ENCODE measurements around the gene SLC26A2.

SLC26A2 gene

GRCh38 chr5:150033334-150033733, 72.8 kb downstream of the SLC26A2 start:
- no peak for DNase-seq (ENCODE audit: insufficient read length, low spot score)
- no peak for FAIRE-seq

- no peak for DNase-seq (ENCODE audit: insufficient read length, low spot score)
- FAIRE-seq: no peak
These were observed 74.1 kb downstream of the SLC26A2 start for GRCh38 chr5:150034662-150035061.

DNA sequence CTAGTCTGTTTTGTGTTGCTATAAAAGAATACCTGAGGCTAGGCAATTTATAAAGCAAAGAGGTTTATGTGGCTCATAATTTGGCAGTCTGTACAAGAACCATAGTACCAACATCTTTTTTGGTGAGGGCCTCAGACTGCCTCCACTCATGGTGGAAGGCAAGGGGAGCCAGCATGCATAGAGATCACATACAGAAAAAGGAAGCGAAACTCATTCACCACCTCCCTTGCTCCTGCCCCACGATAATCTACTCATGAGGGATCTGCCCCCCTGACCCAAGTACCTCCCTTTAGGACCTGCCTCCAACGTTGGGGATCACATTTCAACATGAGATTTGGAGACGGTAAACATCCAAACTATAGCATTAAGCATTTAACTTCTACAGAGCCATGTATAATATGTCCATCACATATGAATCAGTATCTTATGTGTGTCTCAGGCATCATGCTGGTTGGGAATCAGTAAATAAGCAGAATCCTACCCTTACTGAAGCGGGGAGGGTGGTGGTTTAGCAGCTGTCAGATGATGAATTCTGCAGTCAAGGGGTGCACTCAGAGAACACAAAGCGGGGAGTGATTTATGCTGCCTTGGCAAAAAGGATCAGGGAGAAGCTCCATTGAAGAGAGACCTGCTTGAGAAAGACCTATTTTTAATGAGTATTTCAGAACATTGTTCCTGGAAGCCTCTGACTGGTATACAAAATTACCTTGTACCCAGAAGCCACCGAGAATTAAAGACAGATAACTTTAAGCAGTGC, 74.8 kb downstream of the SLC26A2 start:
- DNase-seq (ENCODE audit: insufficient read length, low spot score): peak; percentile 20
- peak; percentile 74 for FAIRE-seq

GRCh38 chr5:150036513-150036912, 76.0 kb downstream of the SLC26A2 start:
- FAIRE-seq: no peak
- DNase-seq (ENCODE audit: insufficient read length, low spot score): no peak
